Mesendoderm (in vitro differentiated cells): ENCODE data around the gene CDC42EP2.

Source experiments
- DNase-seq: peaks from one replicate; pipeline ENCODE4 v3.0.0; 2013
- H2AK5ac ChIP-seq: 2 replicates; pipeline ENCODE4 v1.6.1; 2013; ENCODE audit warnings: low read length, inconsistent platforms
- H2BK120ac ChIP-seq: 2 replicates; pipeline ENCODE4 v1.6.1; 2013; ENCODE audit warnings: low read depth, mild to moderate bottlenecking, low read length, moderate library complexity, mixed read lengths
- H2BK15ac ChIP-seq: replicated peaks from 2 replicates; pipeline ENCODE4 v1.6.1; 2013; ENCODE audit warnings: low read depth, mild to moderate bottlenecking, moderate library complexity
- H2BK5ac ChIP-seq: 2 replicates; pipeline ENCODE4 v1.6.1; 2013; ENCODE audit warnings: low read length, inconsistent platforms
- H3K18ac ChIP-seq: 2 replicates; pipeline ENCODE4 v1.6.1; 2013; ENCODE audit warnings: mild to moderate bottlenecking, low read length, mixed read lengths
- H3K23ac ChIP-seq: one replicate; pipeline ENCODE4 v1.6.1; 2013; ENCODE audit warnings: low read length
- H3K27ac ChIP-seq: 2 replicates; pipeline ENCODE4 v1.5.1; 2013; ENCODE audit warnings: low read depth, mild to moderate bottlenecking, inconsistent platforms, low read length, moderate library complexity
- H3K27me3 ChIP-seq: 2 replicates; pipeline ENCODE4 v1.6.1; 2013; ENCODE audit warnings: low read length, control low read depth, mild to moderate bottlenecking, inconsistent platforms; ENCODE audit not compliant: insufficient read depth, poor library complexity
- H3K36me3 ChIP-seq: 2 replicates; pipeline ENCODE4 v1.6.1; 2013; ENCODE audit warnings: low read length, inconsistent platforms; ENCODE audit not compliant: control insufficient read depth, insufficient read depth
- H3K4ac ChIP-seq: one replicate; pipeline ENCODE4 v1.6.1; 2013; ENCODE audit warnings: low read depth, mild to moderate bottlenecking, low read length, moderate library complexity
- H3K4me1 ChIP-seq: 2 replicates; pipeline ENCODE4 v1.6.1; 2013; ENCODE audit warnings: low read depth, low read length, inconsistent platforms; ENCODE audit not compliant: control insufficient read depth
- H3K4me2 ChIP-seq: 2 replicates; pipeline ENCODE4 v1.6.1; 2013; ENCODE audit warnings: low read length
- H3K4me3 ChIP-seq: 2 replicates; pipeline ENCODE4 v1.5.1; 2013; ENCODE audit warnings: mild to moderate bottlenecking, low read length
- H3K56ac ChIP-seq: one replicate; pipeline ENCODE4 v1.6.1; 2013; ENCODE audit warnings: low read length
- H3K79me1 ChIP-seq: 2 replicates; pipeline ENCODE4 v1.6.1; 2013; ENCODE audit warnings: low read length, inconsistent platforms
- H3K79me2 ChIP-seq: 2 replicates; pipeline ENCODE4 v1.6.1; 2013; ENCODE audit warnings: mild to moderate bottlenecking, low read length; ENCODE audit not compliant: control insufficient read depth, insufficient read depth
- H3K9ac ChIP-seq: 2 replicates; pipeline ENCODE4 v1.6.1; 2013; ENCODE audit warnings: low read length, inconsistent platforms
- H4K5ac ChIP-seq: one replicate; pipeline ENCODE4 v1.6.1; 2013; ENCODE audit warnings: low read length
- H4K8ac ChIP-seq: one replicate; pipeline ENCODE4 v1.6.1; 2013; ENCODE audit warnings: low read depth, mild to moderate bottlenecking, control low read depth, low read length, moderate library complexity
- WGBS: extraction: QIAGEN DNeasy Blood & Tissue Kit; methylation state at CpG from one replicate; pipeline ENCODE4 v1.1.7; 2013; ENCODE audit warnings: low lambda C conversion rate, missing lambda C conversion rate; ENCODE audit not compliant: insufficient coverage; ENCODE audit errors: extremely low coverage; 5-methylcytosine and 5-hydroxymethylcytosine counted together

CDC42EP2 gene

GRCh38 chr11:65278356-65278755, 36.3 kb upstream of the CDC42EP2 start:
- no peaks in the 10 kb centered on the region for H3K27me3 ChIP-seq
- H3K27ac ChIP-seq = no peak overlapping the region
- WGBS = no CpG with 5 or more reads among the region's 2 CpGs
- H3K9ac ChIP-seq = no peak overlapping the region
- no peak overlapping the region for H4K5ac ChIP-seq
- H3K18ac ChIP-seq = no peak overlapping the region
- H3K56ac ChIP-seq = no peak overlapping the region
- H3K4me1 ChIP-seq = no peaks in the 10 kb centered on the region
- H2AK5ac ChIP-seq = no peak overlapping the region
- no peak overlapping the region for H3K4ac ChIP-seq
- no peak overlapping the region for H3K4me2 ChIP-seq
- peaks cover 6% of the 10 kb centered on the region for H3K36me3 ChIP-seq
- H2BK120ac ChIP-seq = no peak overlapping the region
- no peaks in the 10 kb centered on the region for H3K79me1 ChIP-seq
- H2BK15ac ChIP-seq = no peak overlapping the region
- no peaks in the 10 kb centered on the region for H3K79me2 ChIP-seq
- no peak overlapping the region for H3K4me3 ChIP-seq
- no peak overlapping the region for H4K8ac ChIP-seq
- no peak overlapping the region for H3K23ac ChIP-seq
- peak; percentile 55 for DNase-seq
- H2BK5ac ChIP-seq = no peak overlapping the region

GRCh38 chr11:65279279-65279678, 35.4 kb upstream of the CDC42EP2 start:
- no peak for DNase-seq
- H4K5ac ChIP-seq = no peak overlapping the region
- H3K56ac ChIP-seq = no peak overlapping the region
- H3K4me3 ChIP-seq = no peak overlapping the region
- peaks cover 6% of the 10 kb centered on the region for H3K36me3 ChIP-seq
- H3K23ac ChIP-seq = no peak overlapping the region
- H2BK5ac ChIP-seq = no peak overlapping the region
- no peaks in the 10 kb centered on the region for H3K79me1 ChIP-seq
- H3K79me2 ChIP-seq = no peaks in the 10 kb centered on the region
- no peak overlapping the region for H3K27ac ChIP-seq
- no peak overlapping the region for H3K9ac ChIP-seq
- no peak overlapping the region for H4K8ac ChIP-seq
- H3K4me2 ChIP-seq = no peak overlapping the region
- no CpG with 5 or more reads among the region's 4 CpGs for WGBS
- H3K27me3 ChIP-seq = no peaks in the 10 kb centered on the region
- no peak overlapping the region for H3K4ac ChIP-seq
- no peak overlapping the region for H3K18ac ChIP-seq
- no peaks in the 10 kb centered on the region for H3K4me1 ChIP-seq
- H2BK15ac ChIP-seq = no peak overlapping the region
- no peak overlapping the region for H2AK5ac ChIP-seq
- H2BK120ac ChIP-seq = no peak overlapping the region

- Histone ChIP-seq H3K23ac (no peak overlapping the region), H2AK5ac (no peak overlapping the region), H3K36me3 (peaks cover 6% of the 10 kb centered on the region), H3K27ac (no peak overlapping the region), H2BK5ac (no peak overlapping the region), H2BK15ac (no peak overlapping the region), H3K9ac (no peak overlapping the region), H4K5ac (no peak overlapping the region), H3K4me2 (no peak overlapping the region), H3K4me1 (no peaks in the 10 kb centered on the region), H3K18ac (no peak overlapping the region), H3K27me3 (no peaks in the 10 kb centered on the region), H3K79me2 (no peaks in the 10 kb centered on the region), H4K8ac (no peak overlapping the region), H3K4me3 (no peak overlapping the region), H2BK120ac (no peak overlapping the region), H3K79me1 (no peaks in the 10 kb centered on the region), H3K4ac (no peak overlapping the region), H3K56ac (no peak overlapping the region)
- DNase-seq = no peak
- WGBS = no CpG with 5 or more reads among the region's 5 CpGs
Observed at GRCh38 chr11:65279741-65280440, 34.8 kb upstream of the CDC42EP2 start.

GRCh38 chr11:65280646-65281045, 34.0 kb upstream of the CDC42EP2 start:
- Histone ChIP-seq H3K79me1 (no peaks in the 10 kb centered on the region), H2AK5ac (no peak overlapping the region), H3K27ac (no peak overlapping the region), H4K8ac (no peak overlapping the region), H3K27me3 (no peaks in the 10 kb centered on the region), H2BK15ac (no peak overlapping the region), H3K9ac (no peak overlapping the region), H3K4ac (no peak overlapping the region), H3K23ac (no peak overlapping the region), H3K4me1 (no peaks in the 10 kb centered on the region), H3K4me2 (no peak overlapping the region), H3K4me3 (no peak overlapping the region), H3K36me3 (peaks cover 6% of the 10 kb centered on the region), H3K18ac (no peak overlapping the region), H4K5ac (no peak overlapping the region), H2BK120ac (no peak overlapping the region), H2BK5ac (no peak overlapping the region), H3K56ac (no peak overlapping the region), H3K79me2 (no peaks in the 10 kb centered on the region)
- WGBS = no CpG with 5 or more reads among the region's 4 CpGs
- no peak for DNase-seq

GRCh38 chr11:65286686-65287085, 28.0 kb upstream of the CDC42EP2 start:
- Histone ChIP-seq H4K8ac (no peak overlapping the region), H3K18ac (no peak overlapping the region), H4K5ac (no peak overlapping the region), H3K4me2 (no peak overlapping the region), H3K27ac (no peak overlapping the region), H3K79me2 (no peaks in the 10 kb centered on the region), H2BK5ac (no peak overlapping the region), H2AK5ac (no peak overlapping the region), H3K27me3 (no peaks in the 10 kb centered on the region), H3K23ac (no peak overlapping the region), H2BK120ac (no peak overlapping the region), H3K4me3 (no peak overlapping the region), H3K9ac (no peak overlapping the region), H3K56ac (no peak overlapping the region), H2BK15ac (no peak overlapping the region), H3K79me1 (no peaks in the 10 kb centered on the region), H3K36me3 (peaks cover 12% of the 10 kb centered on the region), H3K4ac (no peak overlapping the region), H3K4me1 (no peaks in the 10 kb centered on the region)
- no peak for DNase-seq
- WGBS = no CpG with 5 or more reads among the region's 4 CpGs

- Histone ChIP-seq H3K79me2 (no peaks in the 10 kb centered on the region), H3K36me3 (peaks cover 14% of the 10 kb centered on the region)
- WGBS = no CpG with 5 or more reads among the region's 2 CpGs
Observed at GRCh38 chr11:65287601-65288000, 27.1 kb upstream of the CDC42EP2 start.

More at GRCh38 chr11:65287601-65288000, 27.1 kb upstream of the CDC42EP2 start:
- no peak overlapping the region for H3K18ac ChIP-seq
- H3K27ac ChIP-seq = no peak overlapping the region
- H3K23ac ChIP-seq = no peak overlapping the region
- no peak overlapping the region for H2AK5ac ChIP-seq
- no peak overlapping the region for H4K8ac ChIP-seq
- H2BK120ac ChIP-seq = no peak overlapping the region
- no peaks in the 10 kb centered on the region for H3K27me3 ChIP-seq
- H3K79me1 ChIP-seq = no peaks in the 10 kb centered on the region
- H3K4ac ChIP-seq = no peak overlapping the region
- H2BK15ac ChIP-seq = no peak overlapping the region
- H3K4me3 ChIP-seq = no peak overlapping the region
- no peaks in the 10 kb centered on the region for H3K4me1 ChIP-seq
- H3K56ac ChIP-seq = no peak overlapping the region
- H4K5ac ChIP-seq = no peak overlapping the region
- no peak overlapping the region for H2BK5ac ChIP-seq
- H3K4me2 ChIP-seq = no peak overlapping the region
- DNase-seq = no peak
- H3K9ac ChIP-seq = no peak overlapping the region
